Spinal cord (tissue), 10 donors: ENCODE results near the gene HSH2D. TPM values are rescaled to one million over a fixed set of nuclear protein-coding genes. Genes with fewer than 3 reads are reported as not detected.
"Not testable (repeated sequence)": the region's sequence is repeated elsewhere in the genome, so short reads cannot be mapped to it uniquely, and the experiment has no call there.

Experiments
- DNase-seq, 6 donors: peaks; one replicate each; pipeline versions ENCODE4 v3.0.0 to v3.0.0-alpha.2; 2013 to 2015; ENCODE audit warnings: low spot score in 6 of 6, low read depth in 4 of 6
- H3K27ac ChIP-seq: one replicate; pipeline ENCODE4 v1.5.1; 2013; ENCODE audit warnings: low read depth, low read length, control low read depth
- H3K27me3 ChIP-seq: one replicate; pipeline ENCODE4 v1.6.1; 2013; ENCODE audit warnings: low read length; ENCODE audit not compliant: control insufficient read depth, insufficient read depth
- H3K36me3 ChIP-seq: one replicate; pipeline ENCODE4 v1.6.1; 2013; ENCODE audit warnings: low read length; ENCODE audit not compliant: control insufficient read depth, insufficient read depth
- H3K4me1 ChIP-seq: one replicate; pipeline ENCODE4 v1.6.1; 2013; ENCODE audit warnings: low read length; ENCODE audit not compliant: control insufficient read depth, insufficient read depth
- H3K4me3 ChIP-seq: one replicate; pipeline ENCODE4 v1.5.1; 2013; ENCODE audit warnings: low read depth, low read length, control low read depth
- H3K9me3 ChIP-seq: one replicate; pipeline ENCODE4 v1.6.1; 2013; ENCODE audit warnings: low read length; ENCODE audit not compliant: control insufficient read depth, insufficient read depth
- WGBS: methylation state at CpG from one replicate; pipeline ENCODE4 v1.1.5; 2013; ENCODE audit warnings: missing lambda C conversion rate; ENCODE audit not compliant: insufficient coverage; 5-methylcytosine and 5-hydroxymethylcytosine counted together
- long read RNA-seq, 4 donors: transcript quantifications; one replicate each; lab custom pipeline, GENCODE V29; 2026
- polyA plus RNA-seq, 2 donors: library from polyadenylated mRNA; unstranded; fragments of 120-200 nt; gene quantifications; one replicate each; pipeline ENCODE4 v1.2.1, GENCODE V29; 2013; ENCODE audit not compliant: insufficient read length in 2 of 2
- total RNA-seq, 2 donors: library from RNA; depleted of rRNA in 1 of 2; stranded (reverse); fragments of 120-200 nt in 1 of 2; fragments of >200 nt in 1 of 2; gene quantifications; one replicate each; pipeline versions ENCODE4 v1.2.3 to v1.2.4, GENCODE V29; 2013 to 2014
- donor health status: healthy.

Gene HSH2D
- under 1 TPM; 0.11 to 0.79 TPM for total RNA-seq
- under 1 TPM; 0.22 to 0.45 TPM for polyA plus RNA-seq
- long read RNA-seq, donor 1: 0 reads
- long read RNA-seq, donor 2: 0 reads
- long read RNA-seq, donor 3: 0 reads
- long read RNA-seq, donor 4: 0 reads

- 43% methylated on average over 11 of the region's 13 CpGs for WGBS
- Histone ChIP-seq H3K4me3 (no peak within 1 kb of the TSS), H3K4me1 (no peaks in the 10 kb centered on the region), H3K9me3 (no peaks in the 10 kb centered on the region), H3K27me3 (no peaks in the 10 kb centered on the region), H3K36me3 (no peaks in the 10 kb centered on the region), H3K27ac (no peak within 1 kb of the TSS)
- no peak for DNase-seq
Observed at GRCh38 chr19:16143399-16144215, at the start of gene HSH2D. Gene HSH2D (plus strand): TSS chr19:16143685. CDS start chr19:16148751, 5,066 bp downstream.

DNA sequence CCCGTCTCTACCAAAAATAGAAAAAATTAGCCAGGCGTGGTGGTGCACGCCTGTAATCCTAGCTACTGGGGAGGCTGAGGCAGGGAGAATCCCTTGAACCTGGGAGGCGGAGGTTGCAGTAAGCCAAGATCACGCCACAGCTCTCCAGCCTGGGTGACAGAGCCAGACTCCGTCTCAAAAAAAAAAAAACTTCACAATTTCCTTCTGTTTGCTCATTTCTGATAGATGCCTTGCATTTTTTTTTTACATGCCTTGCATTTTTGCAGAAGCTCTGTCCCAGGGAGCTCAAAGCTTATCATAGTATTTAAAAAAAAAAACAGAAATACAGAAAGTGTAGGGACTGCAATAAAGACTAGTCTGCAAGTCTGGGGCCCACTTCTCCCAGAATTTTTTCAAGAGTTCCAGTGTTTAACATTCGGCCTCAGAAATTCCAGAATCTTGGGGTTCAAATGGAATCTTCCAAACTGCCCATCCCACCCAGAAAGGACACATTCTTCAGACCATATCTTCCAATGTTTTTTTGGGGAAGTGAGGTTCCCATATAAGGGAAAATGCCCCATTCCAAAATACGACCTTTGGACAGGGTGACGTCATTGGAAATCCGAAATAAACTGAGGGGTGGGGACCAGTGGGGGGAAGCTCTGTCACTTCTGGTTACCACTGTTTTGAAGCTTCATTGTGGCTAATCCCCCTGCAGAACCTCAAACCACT lies 49.0 kb upstream of the HSH2D start:
- Histone ChIP-seq H3K27me3 (no peaks in the 10 kb centered on the region), H3K36me3 (peaks cover 83% of the 10 kb centered on the region), H3K4me3 (no peak overlapping the region), H3K9me3 (no peaks in the 10 kb centered on the region), H3K27ac (no peak overlapping the region), H3K4me1 (no peaks in the 10 kb centered on the region)
- 95% methylated on average over 8 of the region's 10 CpGs for WGBS
- no peak for DNase-seq

DNA sequence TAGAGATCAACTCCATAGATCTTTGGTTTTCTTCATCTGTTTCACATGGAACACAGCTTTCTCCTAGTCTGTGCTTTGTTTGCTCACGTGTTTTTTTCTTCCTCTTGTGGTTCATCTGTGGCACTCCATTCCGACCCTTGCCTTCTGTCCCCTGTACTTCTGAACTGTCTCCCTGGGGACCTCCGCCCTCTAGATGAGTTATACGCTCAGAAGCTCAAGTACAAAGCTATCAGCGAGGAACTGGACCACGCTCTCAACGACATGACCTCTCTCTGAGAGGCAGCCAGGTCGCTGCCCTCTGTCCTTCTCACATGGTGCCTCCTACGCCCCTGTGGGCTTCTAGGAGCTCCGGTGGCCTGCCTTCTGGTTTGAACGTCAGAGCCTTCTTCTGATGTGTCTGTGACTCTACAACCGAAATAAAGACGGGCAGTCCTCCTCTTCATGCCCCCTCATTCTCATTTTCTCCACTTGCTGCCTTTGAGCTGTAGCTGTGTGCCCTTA lies 48.4 kb upstream of the HSH2D start:
- Histone ChIP-seq H3K4me1 (no peaks in the 10 kb centered on the region), H3K36me3 (peaks cover 77% of the 10 kb centered on the region), H3K4me3 (no peak overlapping the region), H3K27me3 (no peaks in the 10 kb centered on the region), H3K27ac (no peak overlapping the region), H3K9me3 (no peaks in the 10 kb centered on the region)
- DNase-seq: no peak
- WGBS: 83% methylated on average over 13 of the region's 13 CpGs

DNA sequence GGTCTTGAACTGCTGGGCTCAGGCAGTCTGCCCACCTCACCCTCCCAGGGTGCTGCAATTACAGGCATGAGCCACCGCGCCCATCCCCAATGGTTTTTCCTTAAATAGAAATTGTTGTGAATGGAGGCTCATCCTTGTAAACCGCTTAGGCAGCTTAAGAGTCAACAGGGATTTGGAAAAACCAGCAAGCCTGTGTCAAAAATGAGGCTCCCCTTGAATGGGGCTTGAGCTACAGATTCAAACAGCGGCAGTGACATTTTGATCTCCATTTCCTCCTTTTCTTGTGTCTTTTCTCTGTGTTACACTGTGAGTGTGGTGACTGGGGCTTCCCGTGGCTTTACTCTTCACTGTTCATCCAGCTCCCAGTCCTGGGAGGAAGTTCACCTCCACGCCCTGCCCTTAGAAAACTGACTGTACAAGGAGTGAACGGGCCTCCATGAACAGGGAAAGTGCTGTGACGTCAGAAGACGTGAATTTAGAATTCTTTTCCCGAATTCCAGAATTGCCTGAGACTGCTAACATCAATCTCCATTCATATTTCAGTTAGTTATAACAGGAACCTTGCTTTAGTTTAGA lies 47.1 kb upstream of the HSH2D start:
- H3K36me3 ChIP-seq: peaks cover 73% of the 10 kb centered on the region
- WGBS: 80% methylated on average over 3 of the region's 10 CpGs
- DNase-seq: no peak

DNA sequence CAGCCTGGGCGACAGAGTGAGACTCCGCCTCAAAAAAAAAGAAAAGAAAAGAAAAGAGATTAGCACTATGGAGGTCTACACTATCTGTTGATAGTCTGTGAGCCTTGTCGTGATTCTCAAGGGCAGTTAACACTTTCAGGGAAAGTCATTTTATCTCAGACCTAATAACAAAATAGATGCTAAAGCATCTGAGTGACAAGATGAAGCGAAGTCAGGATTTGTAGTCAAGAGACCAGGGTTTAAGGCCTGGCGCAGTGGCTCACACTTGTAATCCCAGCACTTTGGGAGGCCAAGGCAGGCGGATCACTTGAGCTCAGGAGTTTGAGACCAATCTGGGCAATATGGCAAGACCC lies 45.1 kb upstream of the HSH2D start:
- Histone ChIP-seq H3K27me3 (no peaks in the 10 kb centered on the region), H3K27ac (no peak overlapping the region), H3K36me3 (peaks cover 64% of the 10 kb centered on the region), H3K4me3 (no peak overlapping the region), H3K4me1 (no peaks in the 10 kb centered on the region), H3K9me3 (no peaks in the 10 kb centered on the region)
- no peak for DNase-seq
- 100% methylated on average over 2 of the region's 6 CpGs for WGBS

More for the DNA sequence above, 47.1 kb upstream of the HSH2D start:
- H3K9me3 ChIP-seq: no peaks in the 10 kb centered on the region
- no peak overlapping the region for H3K4me3 ChIP-seq
- no peak overlapping the region for H3K27ac ChIP-seq
- no peaks in the 10 kb centered on the region for H3K27me3 ChIP-seq
- no peaks in the 10 kb centered on the region for H3K4me1 ChIP-seq

GRCh38 chr19:16098821-16099220 lies 44.7 kb upstream of the HSH2D start:
- H3K27ac ChIP-seq: no peak overlapping the region
- no peak overlapping the region for H3K4me3 ChIP-seq
- no peaks in the 10 kb centered on the region for H3K27me3 ChIP-seq
- 100% methylated on average over 3 of the region's 6 CpGs for WGBS
- peaks cover 63% of the 10 kb centered on the region for H3K36me3 ChIP-seq
- no peaks in the 10 kb centered on the region for H3K9me3 ChIP-seq
- DNase-seq: no peak
- H3K4me1 ChIP-seq: no peaks in the 10 kb centered on the region

- WGBS: 89% methylated on average over 3 of the region's 8 CpGs
- H3K9me3 ChIP-seq, H3K27me3 ChIP-seq, H3K4me3 ChIP-seq, H3K4me1 ChIP-seq, H3K27ac ChIP-seq: not testable (repeated sequence)
- peaks cover 58% of the 10 kb centered on the region for H3K36me3 ChIP-seq
- peak in 1 of 6 donors; percentile 43 for DNase-seq
Observed at GRCh38 chr19:16099314-16099965, 44.0 kb upstream of the HSH2D start.

- Histone ChIP-seq H3K27me3 (no peaks in the 10 kb centered on the region), H3K9me3 (no peaks in the 10 kb centered on the region), H3K4me3 (no peak overlapping the region), H3K27ac (no peak overlapping the region), H3K4me1 (no peaks in the 10 kb centered on the region), H3K36me3 (peaks cover 53% of the 10 kb centered on the region)
- DNase-seq: no peak
- WGBS: 97% methylated on average over 4 of the region's 4 CpGs
Observed at GRCh38 chr19:16100524-16100923, 43.0 kb upstream of the HSH2D start.

- Histone ChIP-seq H3K27me3 (no peaks in the 10 kb centered on the region), H3K9me3 (no peaks in the 10 kb centered on the region), H3K4me3 (no peak overlapping the region), H3K4me1 (no peaks in the 10 kb centered on the region), H3K27ac (no peak overlapping the region), H3K36me3 (peaks cover 21% of the 10 kb centered on the region)
- WGBS: 97% methylated on average over 3 of the region's 6 CpGs
- no peak for DNase-seq
Observed at GRCh38 chr19:16104722-16105121, 38.8 kb upstream of the HSH2D start.
